C1 segment of cervical spinal cord (tissue), 14 donors: ENCODE results near the gene ABCB7.
"Not testable (repeated sequence)": the region's sequence is repeated elsewhere in the genome, so short reads cannot be mapped to it uniquely, and the experiment has no call there.

Source experiments
- DNase-seq, 14 donors: peaks; one replicate each; lab custom pipeline; 2025; lab: John Stamatoyannopoulos, UW

ABCB7 gene

DNA sequence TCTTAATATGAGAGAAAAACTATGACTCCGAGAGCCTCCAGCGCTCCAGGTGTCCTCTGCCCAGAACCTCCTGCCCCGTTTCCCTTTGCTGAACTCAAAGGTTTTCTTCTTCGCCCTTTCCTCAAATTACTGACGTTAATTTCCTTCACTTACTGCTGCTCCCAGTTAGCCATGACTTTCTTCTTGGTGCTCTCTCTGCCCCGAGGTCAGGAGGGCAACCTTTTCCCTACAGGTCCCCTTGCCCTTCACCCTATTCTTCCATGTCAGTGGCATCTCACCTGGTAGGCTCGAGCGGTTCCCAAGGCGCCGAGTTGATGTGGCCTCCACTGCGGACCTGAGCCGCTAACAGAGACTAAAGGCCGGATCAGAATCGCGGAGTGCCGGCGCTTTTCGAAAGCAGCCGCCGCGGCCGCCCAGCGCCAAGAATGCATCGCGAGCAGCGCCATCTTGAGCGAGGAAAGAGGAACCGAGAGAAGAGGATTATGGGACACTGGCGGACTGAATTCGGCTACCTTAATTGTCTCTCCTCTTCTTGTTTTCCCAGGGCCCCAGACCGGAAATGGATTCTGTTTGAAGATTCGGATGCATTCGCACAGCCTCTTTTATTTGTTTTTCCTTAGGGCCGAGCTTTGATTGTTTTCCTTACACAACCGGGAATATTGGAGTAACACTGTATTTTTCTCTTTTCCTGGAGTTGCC is at the start of gene ABCB7:
ABCB7 (minus strand) TSS at position 457 of the 699 bp plus-strand sequence; CDS start at position 446, 11 bp downstream.
- peak in 13 of 14 donors; percentile 1 to 71 (median 44) for DNase-seq

DNA sequence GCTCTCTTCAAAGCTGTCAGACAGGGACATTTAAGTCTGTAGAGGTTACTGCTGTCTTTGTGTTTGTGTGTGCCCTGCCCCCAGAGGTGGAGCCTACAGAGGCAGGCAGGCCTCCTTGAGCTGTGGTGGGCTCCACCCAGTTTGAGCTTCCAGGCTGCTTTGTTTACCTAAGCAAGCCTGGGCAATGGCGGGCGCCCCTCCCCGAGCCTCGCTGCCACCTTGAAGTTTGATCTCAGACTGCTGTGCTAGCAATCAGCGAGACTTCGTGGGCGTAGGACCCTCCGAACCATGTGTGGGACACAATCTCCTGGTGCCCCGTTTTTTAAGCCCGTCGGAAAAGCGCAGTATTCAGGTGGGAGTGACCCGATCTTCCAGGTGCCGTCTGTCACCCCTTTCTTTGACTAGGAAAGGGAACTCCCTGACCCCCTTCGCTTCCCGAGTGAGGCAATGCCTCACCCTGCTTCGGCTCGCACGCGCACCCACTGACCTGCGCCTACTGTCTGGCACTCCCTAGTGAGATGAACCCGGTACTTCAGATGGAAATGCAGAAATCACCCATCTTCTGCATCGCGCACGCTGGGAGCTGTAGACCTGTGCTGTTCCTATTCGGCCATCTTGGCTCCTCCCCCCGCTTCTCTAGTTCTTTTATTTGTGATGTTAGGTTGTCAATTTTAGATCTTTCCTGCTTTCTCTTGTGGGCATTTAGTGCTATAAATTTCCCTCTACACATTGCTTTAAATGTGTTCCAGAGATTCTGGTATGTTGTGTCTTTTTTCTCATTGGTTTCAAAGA is 32.5 kb upstream of the ABCB7 start:
- not testable (repeated sequence) for DNase-seq

GRCh38 chrX:75181721-75182120 is 25.6 kb upstream of the ABCB7 start:
- DNase-seq: no peak

DNA sequence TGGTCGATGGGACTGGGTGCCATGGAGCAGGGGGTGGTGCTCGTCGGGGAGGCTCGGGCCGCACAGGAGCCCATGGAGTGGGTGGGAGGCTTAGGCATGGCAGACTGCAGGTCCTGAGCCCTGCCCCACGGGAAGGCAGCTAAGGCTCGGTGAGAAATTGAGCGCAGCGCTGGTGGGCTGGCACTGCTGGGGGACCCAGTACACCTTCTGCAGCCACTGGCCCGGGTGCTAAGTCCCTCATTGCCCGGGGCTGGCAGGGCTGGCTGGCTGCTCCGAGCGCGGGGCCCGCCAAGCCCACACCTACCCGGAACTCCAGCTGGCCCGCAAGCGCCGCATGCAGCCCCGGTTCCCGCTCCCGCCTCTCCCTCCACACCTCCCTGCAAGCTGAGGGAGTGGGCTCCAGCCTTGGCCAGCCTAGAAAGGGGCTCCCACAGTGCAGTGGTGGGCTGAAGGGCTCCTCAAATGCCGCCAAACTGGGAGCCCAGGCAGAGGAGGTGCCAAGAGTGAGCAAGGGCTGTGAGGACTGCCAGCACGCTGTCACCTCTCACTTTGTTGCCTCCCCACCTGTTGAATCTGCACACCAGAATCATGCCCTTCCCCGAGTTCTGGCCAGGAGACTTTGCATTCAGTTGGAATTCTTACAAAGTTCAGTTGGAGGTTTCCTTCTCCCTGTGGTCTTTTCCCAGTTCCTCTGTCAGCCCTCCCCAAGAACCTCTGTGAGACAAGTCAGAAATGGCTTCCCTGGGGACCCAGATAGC is 23.6 kb upstream of the ABCB7 start:
- DNase-seq: not testable (repeated sequence)

DNA sequence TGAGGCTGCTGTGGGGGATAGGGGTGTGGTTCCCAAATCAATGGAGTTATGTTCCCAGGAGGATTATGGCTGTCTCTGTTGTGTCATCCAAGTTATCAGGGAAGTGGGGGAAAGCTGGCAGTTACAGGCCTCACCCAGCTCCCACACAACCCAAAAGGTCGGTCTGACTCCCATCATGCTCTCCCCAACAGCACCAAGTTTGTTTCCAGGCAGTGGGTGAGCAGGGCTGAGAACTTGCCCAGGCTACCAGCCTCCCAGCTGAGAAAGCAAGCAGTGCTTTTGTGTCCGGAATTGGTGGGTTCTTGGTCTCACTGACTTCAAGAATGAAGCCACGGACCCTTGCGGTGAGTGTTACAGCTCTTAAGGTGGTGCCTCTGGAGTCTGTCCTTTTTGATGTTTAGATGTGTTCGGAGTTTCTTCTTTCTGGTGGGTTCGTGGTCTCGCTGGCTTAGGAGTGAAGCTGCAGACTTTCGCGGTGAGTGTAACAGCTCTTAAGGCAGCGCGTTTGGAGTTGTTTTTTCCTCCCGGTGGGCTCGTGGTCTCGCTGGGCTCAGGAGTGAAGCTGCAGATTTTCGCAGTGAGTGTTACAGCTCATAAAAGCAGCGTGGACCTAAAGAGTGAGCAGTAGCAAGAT is 16.3 kb upstream of the ABCB7 start:
- DNase-seq: not testable (repeated sequence)

GRCh38 chrX:75158054-75158453 is 2.0 kb upstream of the ABCB7 start:
- DNase-seq: no peak

GRCh38 chrX:75156531-75156945 is 455 bp upstream of the ABCB7 start:
- DNase-seq: peak in 2 of 14 donors; percentile 0 to 2

DNA sequence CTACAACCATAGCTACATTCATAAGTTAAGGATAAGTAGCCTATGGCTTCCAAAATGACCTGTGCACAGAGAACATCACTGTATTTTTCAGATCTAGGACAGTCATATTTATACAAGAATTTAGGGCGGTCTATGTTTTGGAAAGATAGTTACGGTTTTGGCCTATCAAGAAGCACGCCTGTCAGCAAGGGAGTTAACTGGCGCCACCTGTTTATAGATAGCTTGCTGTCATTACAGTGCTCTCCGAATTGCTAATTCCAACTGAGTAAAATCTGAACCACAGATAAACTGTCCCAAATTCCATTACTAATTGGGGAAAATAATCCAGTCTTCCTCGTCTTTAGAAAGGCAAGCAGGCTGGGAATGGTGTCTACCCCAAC is 646 bp downstream of the ABCB7 start:
- DNase-seq: peak in 1 of 14 donors; percentile 11

GRCh38 chrX:75154871-75155270 is 1.2 kb downstream of the ABCB7 start:
- DNase-seq: no peak

DNA sequence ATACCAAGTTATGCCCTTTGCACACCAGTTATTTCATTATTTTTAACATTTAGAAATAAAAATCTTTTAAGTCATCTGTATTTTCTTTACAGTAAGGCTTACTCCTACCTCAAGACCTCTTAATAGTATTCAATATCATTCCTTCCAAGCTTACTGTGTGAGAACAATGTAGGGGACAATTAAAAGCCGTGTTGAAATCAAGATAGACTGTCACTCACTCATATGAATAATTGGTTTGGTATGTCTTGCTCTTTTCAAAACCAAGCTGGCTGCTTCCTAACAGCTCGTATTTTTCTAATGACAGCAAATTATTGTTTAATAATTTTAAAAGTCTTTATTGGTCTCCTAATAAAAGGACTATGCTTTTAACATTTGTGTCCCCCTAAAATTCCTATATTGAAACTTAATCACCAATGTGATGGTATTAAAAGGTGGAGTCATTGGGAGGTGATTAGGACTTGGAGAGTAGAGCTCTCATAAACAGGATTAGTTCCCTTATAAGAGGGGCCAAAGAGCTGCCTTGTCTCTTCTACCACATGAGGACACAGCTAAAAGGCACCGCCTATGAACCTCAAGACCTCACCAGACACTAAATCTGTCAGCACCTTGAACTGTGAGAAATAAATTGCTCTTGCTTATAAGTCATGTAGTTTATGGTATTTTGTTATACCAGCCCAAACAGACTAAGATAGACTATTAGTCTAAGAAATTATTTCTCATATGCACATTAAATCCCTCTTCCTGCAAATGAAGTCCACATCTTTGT is 4.1 kb downstream of the ABCB7 start:
- no peak for DNase-seq

DNA sequence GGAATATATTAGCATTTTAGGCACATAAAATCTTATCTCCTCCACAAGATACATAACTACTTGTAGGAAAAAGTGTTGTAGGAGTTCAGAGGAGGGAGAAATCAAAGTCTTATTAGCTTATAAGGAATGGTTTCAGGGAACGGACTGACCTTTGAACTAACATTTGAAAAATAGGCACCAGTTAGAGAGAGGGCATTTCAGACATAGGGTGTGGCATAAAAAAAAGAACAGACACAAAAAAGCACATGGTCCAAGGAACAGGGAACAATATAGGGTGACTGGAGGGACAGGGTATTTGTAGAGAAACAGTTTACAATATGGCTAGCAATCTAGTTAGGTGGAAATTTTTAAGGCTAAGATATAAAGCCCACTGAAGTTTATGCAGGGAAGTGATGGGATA is 6.4 kb downstream of the ABCB7 start:
- no peak for DNase-seq

DNA sequence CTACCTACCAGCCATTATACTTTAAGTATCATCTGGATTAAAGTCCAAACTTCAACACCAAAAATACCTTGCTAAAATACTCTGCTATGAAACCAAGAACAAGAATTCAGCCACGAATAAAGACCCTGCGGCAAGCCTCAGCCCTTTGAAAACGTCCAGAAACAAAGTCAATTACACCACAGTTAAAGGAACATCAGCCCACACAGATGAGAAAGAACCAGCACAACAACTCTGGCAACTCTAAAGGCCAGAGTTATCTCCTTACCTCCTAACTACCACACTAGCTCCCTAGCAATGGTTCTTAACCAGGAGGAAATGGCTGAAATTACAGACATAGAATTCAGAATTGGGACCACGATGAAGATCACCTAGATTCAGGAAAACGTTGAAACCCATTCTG is 23.4 kb downstream of the ABCB7 start:
- DNase-seq: no peak

DNA sequence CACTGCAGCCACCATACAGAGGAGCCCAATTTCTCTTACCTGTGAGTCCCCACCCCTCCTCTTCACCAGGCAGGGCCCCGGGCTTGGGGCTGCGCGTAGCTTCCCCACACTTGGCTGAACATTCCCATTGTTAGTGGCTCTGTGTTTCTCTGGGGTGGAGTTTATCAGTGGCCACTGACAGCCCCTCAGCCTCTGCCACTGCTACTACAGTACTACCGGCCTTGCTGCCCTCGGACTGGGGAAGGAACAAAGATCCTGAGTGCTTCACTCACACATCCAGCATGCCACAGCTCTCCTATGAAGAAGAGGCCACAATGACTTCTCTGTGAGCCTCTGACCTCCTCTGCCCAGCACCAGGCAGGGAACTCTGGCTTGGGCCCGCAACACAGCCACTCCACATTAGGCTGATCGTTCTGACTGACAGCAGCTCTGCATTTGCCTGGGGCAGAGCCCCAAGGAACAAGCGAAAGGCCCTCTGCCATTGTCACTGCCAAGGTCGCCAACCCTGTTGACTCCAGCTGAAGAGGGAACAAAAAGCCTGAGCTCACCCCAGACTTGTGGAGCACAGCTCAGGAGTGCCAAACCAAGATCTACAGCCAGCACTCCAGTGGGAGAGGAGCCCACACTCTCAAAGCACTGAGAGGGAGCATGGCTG is 24.0 kb downstream of the ABCB7 start:
- peak in 9 of 14 donors; percentile 0 to 39 (median 10) for DNase-seq

DNA sequence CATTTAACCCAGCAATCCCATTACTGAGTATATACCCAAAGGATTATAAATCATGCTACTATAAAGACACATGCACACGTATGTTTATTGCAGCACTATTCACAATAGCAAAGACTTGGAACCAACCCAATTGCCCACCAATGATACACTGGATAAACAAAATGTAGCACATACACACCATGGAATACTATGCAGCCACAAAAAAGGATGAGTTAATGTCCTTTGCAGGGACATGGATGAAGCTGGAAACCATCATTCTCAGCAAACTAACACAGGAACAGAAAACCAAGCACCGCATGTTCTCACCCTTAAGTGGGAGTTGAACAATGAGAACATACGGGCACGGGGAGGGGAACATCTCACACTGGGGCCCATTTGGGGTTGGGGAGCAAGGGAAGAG is 27.0 kb downstream of the ABCB7 start:
- not testable (repeated sequence) for DNase-seq

DNA sequence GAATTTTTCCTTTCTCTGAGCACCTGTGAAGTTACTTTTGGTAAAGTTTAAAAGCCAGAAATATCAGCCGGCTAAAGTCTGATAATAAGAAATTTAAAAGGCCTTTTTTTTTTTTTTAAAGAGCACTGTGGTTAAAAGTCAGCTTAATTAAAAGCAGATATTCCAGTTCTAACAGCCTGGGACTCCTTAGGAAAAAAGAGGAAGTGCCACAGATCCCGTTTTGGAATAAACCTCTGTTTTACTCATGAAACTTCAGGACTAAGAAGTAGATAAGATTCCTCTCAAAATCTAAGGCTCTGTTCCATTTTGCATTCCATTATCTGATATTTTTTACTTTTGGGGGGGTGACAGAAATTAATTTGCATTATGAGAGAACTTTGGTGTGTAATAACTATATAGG is 37.8 kb downstream of the ABCB7 start:
- no peak for DNase-seq

DNA sequence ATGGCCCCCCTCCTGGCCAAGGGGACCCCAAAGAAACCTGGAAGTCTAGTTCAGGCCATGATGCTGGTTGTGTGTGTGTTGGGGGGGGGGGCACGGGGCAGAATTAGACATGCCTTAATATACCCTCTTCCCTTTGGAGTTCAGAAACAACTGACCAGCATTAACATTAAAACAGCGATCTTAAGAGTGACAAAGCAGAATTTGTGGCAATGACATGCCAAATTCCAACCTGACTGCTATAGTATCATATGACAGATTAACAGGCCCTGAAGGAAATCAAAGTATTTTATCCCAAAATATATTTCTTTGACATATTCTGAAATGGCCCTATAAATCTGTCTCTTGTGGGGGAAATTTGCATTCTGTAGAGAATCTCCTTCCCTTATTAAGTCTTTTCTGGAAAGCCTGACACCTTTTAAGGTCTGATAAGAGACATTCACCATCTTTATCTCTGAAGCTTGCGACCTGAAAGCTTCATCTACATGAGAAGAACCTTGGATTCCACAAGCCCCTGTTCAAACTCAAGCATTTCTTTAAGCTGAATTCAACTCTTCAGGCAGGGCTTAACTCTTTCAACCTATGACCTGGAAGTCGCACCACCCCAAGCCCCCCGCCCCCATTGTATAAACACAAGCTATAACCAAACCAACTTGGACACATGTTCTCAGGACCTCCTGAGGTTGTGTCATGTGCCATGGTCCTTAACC is 40.2 kb downstream of the ABCB7 start:
- DNase-seq: no peak

DNA sequence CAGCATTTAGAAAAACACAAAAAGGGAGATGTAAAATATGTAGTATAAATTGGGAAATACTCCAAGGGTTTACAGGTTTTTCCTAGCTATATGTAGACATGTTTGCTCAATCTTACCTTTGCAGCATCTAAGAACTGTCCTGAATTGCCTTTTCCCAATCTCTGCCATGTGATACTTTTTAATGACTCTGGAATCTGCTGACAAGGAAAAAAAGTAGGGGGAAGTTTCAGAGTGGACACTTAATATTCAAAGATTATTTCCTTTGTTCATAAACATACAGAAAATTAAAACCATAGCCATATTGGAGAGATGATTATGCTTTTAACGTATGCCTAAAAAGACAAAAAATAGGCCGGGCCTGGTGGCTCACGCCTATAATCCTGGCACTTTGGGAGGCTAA is 41.4 kb downstream of the ABCB7 start:
- no peak for DNase-seq

DNA sequence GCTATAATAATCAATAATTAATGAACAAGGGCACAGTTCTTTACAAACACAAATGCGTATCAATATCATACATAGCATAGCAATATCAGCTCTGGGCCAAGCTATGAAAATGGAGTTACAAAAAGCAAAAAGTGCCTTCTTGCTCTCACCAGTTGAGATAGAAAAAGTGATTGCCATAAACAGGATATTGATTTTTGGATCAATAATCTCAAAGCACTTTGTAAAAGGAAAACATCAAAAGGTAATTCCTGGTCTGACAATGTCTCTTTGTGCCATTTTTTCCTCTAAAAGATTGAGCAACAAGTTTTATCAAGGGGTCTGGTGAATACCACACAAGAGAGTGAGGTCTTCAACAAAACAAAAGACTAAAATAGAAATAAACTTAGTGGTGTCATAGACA is 42.4 kb downstream of the ABCB7 start:
- no peak for DNase-seq

DNA sequence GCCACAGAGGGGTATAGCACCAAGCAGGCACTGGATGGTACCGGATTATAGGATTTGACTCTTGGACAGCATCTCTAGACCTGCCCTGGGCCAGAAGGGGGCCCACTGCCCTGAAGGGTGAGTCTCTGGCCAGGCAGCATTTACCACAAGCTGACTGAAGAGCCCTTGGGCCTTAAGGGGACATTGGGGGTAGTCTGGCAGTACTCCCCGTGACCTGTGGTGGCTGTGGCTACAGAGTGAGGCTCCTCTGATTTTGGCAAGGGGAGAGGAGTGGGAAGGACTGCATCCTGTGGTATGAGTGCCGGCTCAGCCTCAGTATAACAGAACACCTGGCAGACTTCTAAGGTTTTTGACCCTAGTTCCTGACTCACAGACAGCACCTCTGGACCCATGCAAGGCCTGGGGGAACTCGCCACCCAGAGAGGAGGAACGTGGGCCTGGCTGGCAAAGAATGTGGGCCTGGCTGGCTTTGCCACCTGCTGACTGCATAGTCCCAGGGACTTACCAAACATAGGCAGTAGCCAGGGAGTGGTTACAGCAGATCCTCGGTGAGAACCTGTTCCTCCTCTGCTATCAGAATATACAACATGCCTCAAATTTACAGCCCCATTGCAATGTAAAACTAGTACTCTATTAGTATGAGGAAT is 48.1 kb downstream of the ABCB7 start:
- no peak for DNase-seq
